ENCODE data around the gene FANCC. TPM values are rescaled to one million over a fixed set of nuclear protein-coding genes. Genes with fewer than 3 reads are reported as not detected.

The FANCC gene
- total and polyA plus RNA-seq, 9 donors = 9.8 to 16.4 (median 15.0) TPM

- H3K4me1 ChIP-seq (ENCODE audit: control insufficient read depth, insufficient read depth, low read length) = peaks cover 8% of the 10 kb centered on the region
- 77% methylated on average over 6 of the region's 10 CpGs for WGBS (ENCODE audit: insufficient coverage)
- H3K27ac ChIP-seq (ENCODE audit: low read length) = peak overlapping the region; percentile 15
- peaks cover 9% of the 10 kb centered on the region for H3K36me3 ChIP-seq (ENCODE audit: control insufficient read depth, insufficient read depth, low read length)
- DNase-seq = peak; percentile 42
- H3K9me3 ChIP-seq (replicated peaks; ENCODE audit: control insufficient read depth, low read depth, low read length) = no peaks in the 10 kb centered on the region
- H3K4me3 ChIP-seq (ENCODE audit: low read length) = no peak overlapping the region
- H3K27me3 ChIP-seq (ENCODE audit: control insufficient read depth, insufficient read depth, low read length) = no peaks in the 10 kb centered on the region
Measured at GRCh38 chr9:95138474-95138873, 179.0 kb downstream of the FANCC start.

GRCh38 chr9:95137587-95138145, 179.8 kb downstream of the FANCC start:
- no peak for DNase-seq
- no peak overlapping the region for H3K27ac ChIP-seq (ENCODE audit: low read length)
- peaks cover 4% of the 10 kb centered on the region for H3K4me1 ChIP-seq (ENCODE audit: control insufficient read depth, insufficient read depth, low read length)
- no peaks in the 10 kb centered on the region for H3K9me3 ChIP-seq (replicated peaks; ENCODE audit: control insufficient read depth, low read depth, low read length)
- WGBS (ENCODE audit: insufficient coverage) = 88% methylated on average over 8 of the region's 14 CpGs
- peaks cover 9% of the 10 kb centered on the region for H3K36me3 ChIP-seq (ENCODE audit: control insufficient read depth, insufficient read depth, low read length)
- no peaks in the 10 kb centered on the region for H3K27me3 ChIP-seq (ENCODE audit: control insufficient read depth, insufficient read depth, low read length)
- no peak overlapping the region for H3K4me3 ChIP-seq (ENCODE audit: low read length)

- Histone ChIP-seq H3K4me3 (ENCODE audit: low read length) (no peak overlapping the region), H3K4me1 (ENCODE audit: control insufficient read depth, insufficient read depth, low read length) (peaks cover 6% of the 10 kb centered on the region), H3K9me3 (replicated peaks; ENCODE audit: control insufficient read depth, low read depth, low read length) (no peaks in the 10 kb centered on the region), H3K27ac (ENCODE audit: low read length) (no peak overlapping the region), H3K36me3 (ENCODE audit: control insufficient read depth, insufficient read depth, low read length) (peaks cover 11% of the 10 kb centered on the region), H3K27me3 (ENCODE audit: control insufficient read depth, insufficient read depth, low read length) (no peaks in the 10 kb centered on the region)
- no peak for DNase-seq
- 89% methylated on average over 9 of the region's 10 CpGs for WGBS (ENCODE audit: insufficient coverage)
Measured at GRCh38 chr9:95135756-95136155, 181.8 kb downstream of the FANCC start.

GRCh38 chr9:95134457-95134881, 183.0 kb downstream of the FANCC start:
- Histone ChIP-seq H3K27ac (ENCODE audit: low read length) (no peak overlapping the region), H3K4me1 (ENCODE audit: control insufficient read depth, insufficient read depth, low read length) (peaks cover 6% of the 10 kb centered on the region), H3K4me3 (ENCODE audit: low read length) (no peak overlapping the region), H3K36me3 (ENCODE audit: control insufficient read depth, insufficient read depth, low read length) (peaks cover 11% of the 10 kb centered on the region), H3K9me3 (replicated peaks; ENCODE audit: control insufficient read depth, low read depth, low read length) (no peaks in the 10 kb centered on the region), H3K27me3 (ENCODE audit: control insufficient read depth, insufficient read depth, low read length) (no peaks in the 10 kb centered on the region)
- WGBS (ENCODE audit: insufficient coverage) = 68% methylated on average over 9 of the region's 9 CpGs
- DNase-seq = no peak

- WGBS (ENCODE audit: insufficient coverage) = 100% methylated on average over 1 of the region's 4 CpGs
- no peak overlapping the region for H3K4me3 ChIP-seq (ENCODE audit: low read length)
- peaks cover 11% of the 10 kb centered on the region for H3K36me3 ChIP-seq (ENCODE audit: control insufficient read depth, insufficient read depth, low read length)
- no peak overlapping the region for H3K27ac ChIP-seq (ENCODE audit: low read length)
- H3K27me3 ChIP-seq (ENCODE audit: control insufficient read depth, insufficient read depth, low read length) = no peaks in the 10 kb centered on the region
- H3K9me3 ChIP-seq (replicated peaks; ENCODE audit: control insufficient read depth, low read depth, low read length) = no peaks in the 10 kb centered on the region
- H3K4me1 ChIP-seq (ENCODE audit: control insufficient read depth, insufficient read depth, low read length) = peaks cover 5% of the 10 kb centered on the region
- no peak for DNase-seq
Measured at GRCh38 chr9:95133325-95133705, 184.2 kb downstream of the FANCC start.

GRCh38 chr9:95132366-95133324, 184.9 kb downstream of the FANCC start:
- Histone ChIP-seq H3K4me3 (ENCODE audit: low read length) (no peak overlapping the region), H3K4me1 (ENCODE audit: control insufficient read depth, insufficient read depth, low read length) (peaks cover 2% of the 10 kb centered on the region), H3K36me3 (ENCODE audit: control insufficient read depth, insufficient read depth, low read length) (peaks cover 9% of the 10 kb centered on the region), H3K27me3 (ENCODE audit: control insufficient read depth, insufficient read depth, low read length) (no peaks in the 10 kb centered on the region), H3K9me3 (replicated peaks; ENCODE audit: control insufficient read depth, low read depth, low read length) (no peaks in the 10 kb centered on the region), H3K27ac (ENCODE audit: low read length) (no peak overlapping the region)
- WGBS (ENCODE audit: insufficient coverage) = 79% methylated on average over 10 of the region's 17 CpGs
- no peak for DNase-seq

- H3K9me3 ChIP-seq (replicated peaks; ENCODE audit: control insufficient read depth, low read depth, low read length) = no peaks in the 10 kb centered on the region
- no peak overlapping the region for H3K4me3 ChIP-seq (ENCODE audit: low read length)
- DNase-seq = peak; percentile 81
- no peak overlapping the region for H3K27ac ChIP-seq (ENCODE audit: low read length)
- WGBS (ENCODE audit: insufficient coverage) = 41% methylated on average over 4 of the region's 7 CpGs
- no peaks in the 10 kb centered on the region for H3K27me3 ChIP-seq (ENCODE audit: control insufficient read depth, insufficient read depth, low read length)
- peaks cover 8% of the 10 kb centered on the region for H3K4me1 ChIP-seq (ENCODE audit: control insufficient read depth, insufficient read depth, low read length)
- H3K36me3 ChIP-seq (ENCODE audit: control insufficient read depth, insufficient read depth, low read length) = peaks cover 9% of the 10 kb centered on the region
Measured at GRCh38 chr9:95131023-95131943, 186.2 kb downstream of the FANCC start.

- H3K27ac ChIP-seq (ENCODE audit: low read length) = no peak overlapping the region
- peaks cover 8% of the 10 kb centered on the region for H3K4me1 ChIP-seq (ENCODE audit: control insufficient read depth, insufficient read depth, low read length)
- no peak overlapping the region for H3K4me3 ChIP-seq (ENCODE audit: low read length)
- no peaks in the 10 kb centered on the region for H3K27me3 ChIP-seq (ENCODE audit: control insufficient read depth, insufficient read depth, low read length)
- peaks cover 9% of the 10 kb centered on the region for H3K36me3 ChIP-seq (ENCODE audit: control insufficient read depth, insufficient read depth, low read length)
- WGBS (ENCODE audit: insufficient coverage) = no CpG with 5 or more reads among the region's 5 CpGs
- no peak for DNase-seq
- H3K9me3 ChIP-seq (replicated peaks; ENCODE audit: control insufficient read depth, low read depth, low read length) = no peaks in the 10 kb centered on the region
Measured at GRCh38 chr9:95130484-95130883, 187.0 kb downstream of the FANCC start.

- peaks cover 9% of the 10 kb centered on the region for H3K36me3 ChIP-seq (ENCODE audit: control insufficient read depth, insufficient read depth, low read length)
- peaks cover 8% of the 10 kb centered on the region for H3K4me1 ChIP-seq (ENCODE audit: control insufficient read depth, insufficient read depth, low read length)
- no peak overlapping the region for H3K4me3 ChIP-seq (ENCODE audit: low read length)
- H3K27me3 ChIP-seq (ENCODE audit: control insufficient read depth, insufficient read depth, low read length) = no peaks in the 10 kb centered on the region
- WGBS (ENCODE audit: insufficient coverage) = 86% methylated on average over 7 of the region's 8 CpGs
- DNase-seq = no peak
- no peaks in the 10 kb centered on the region for H3K9me3 ChIP-seq (replicated peaks; ENCODE audit: control insufficient read depth, low read depth, low read length)
- H3K27ac ChIP-seq (ENCODE audit: low read length) = no peak overlapping the region
Measured at GRCh38 chr9:95129476-95130291, 187.8 kb downstream of the FANCC start.
